Nephron progenitor cell (in vitro differentiated cells): ENCODE results near the gene SNED1.

Experiments used
- DNase-seq: peaks from one replicate; pipeline ENCODE4 v3.0.0; 2021
- H3K27ac Mint-ChIP-seq: 2 replicates; pipeline ENCODE4 v1.8.0; 2021; ENCODE audit warnings: mild to moderate bottlenecking, moderate library complexity, mixed read lengths
- H3K27me3 Mint-ChIP-seq: 2 replicates; pipeline ENCODE4 v1.8.0; 2021; ENCODE audit warnings: mild to moderate bottlenecking, low read depth, mixed read lengths; ENCODE audit not compliant: poor library complexity
- H3K36me3 Mint-ChIP-seq: 2 replicates; pipeline ENCODE4 v1.8.0; 2021; ENCODE audit warnings: low read depth, mixed read lengths
- H3K4me1 Mint-ChIP-seq: 2 replicates; pipeline ENCODE4 v1.8.0; 2021; ENCODE audit warnings: mixed read lengths
- H3K4me3 Mint-ChIP-seq: 2 replicates; pipeline ENCODE4 v1.8.0; 2021; ENCODE audit warnings: mild to moderate bottlenecking, moderate library complexity, mixed read lengths
- H3K9me3 Mint-ChIP-seq: 2 replicates; pipeline ENCODE4 v1.8.0; 2021; ENCODE audit warnings: mild to moderate bottlenecking, moderate library complexity, mixed read lengths
- CTCF ChIP-seq: fragments of 200-600 bp; sonication (generic); IDR thresholded peaks from 2 replicates; pipeline ENCODE4 v1.5.0; 2021; ENCODE audit warnings: antibody characterized with exemption

Gene SNED1

GRCh38 chr2:241112592-241112991, 114.2 kb downstream of the SNED1 start:
- DNase-seq: no peak
- H3K4me1 Mint-ChIP-seq: no peaks in the 10 kb centered on the region

GRCh38 chr2:241114836-241115235, 116.4 kb downstream of the SNED1 start:
- no peaks in the 10 kb centered on the region for H3K9me3 Mint-ChIP-seq
- no peak for DNase-seq
- H3K36me3 Mint-ChIP-seq: peaks cover 9% of the 10 kb centered on the region
- no peak overlapping the region for H3K27ac Mint-ChIP-seq
- peaks cover 3% of the 10 kb centered on the region for H3K27me3 Mint-ChIP-seq
- no peaks in the 10 kb centered on the region for H3K4me1 Mint-ChIP-seq
- no peak overlapping the region for H3K4me3 Mint-ChIP-seq
- no peak for TF ChIP-seq CTCF

More at GRCh38 chr2:241112592-241112991, 114.2 kb downstream of the SNED1 start:
- Mint-ChIP-seq H3K4me3 (no peak overlapping the region), H3K36me3 (peaks cover 16% of the 10 kb centered on the region), H3K9me3 (no peaks in the 10 kb centered on the region), H3K27ac (peak overlapping the region; percentile 27), H3K27me3 (peaks cover 3% of the 10 kb centered on the region)
- no peak for TF ChIP-seq CTCF

- peaks cover 3% of the 10 kb centered on the region for H3K27me3 Mint-ChIP-seq
- no peak overlapping the region for H3K27ac Mint-ChIP-seq
- H3K36me3 Mint-ChIP-seq: peaks cover 11% of the 10 kb centered on the region
- DNase-seq: no peak
- H3K4me3 Mint-ChIP-seq: no peak overlapping the region
- H3K4me1 Mint-ChIP-seq: no peaks in the 10 kb centered on the region
- H3K9me3 Mint-ChIP-seq: no peaks in the 10 kb centered on the region
- TF ChIP-seq CTCF: no peak
Observed at GRCh38 chr2:241115361-241115760, 116.9 kb downstream of the SNED1 start.

GRCh38 chr2:241116606-241117560, 118.5 kb downstream of the SNED1 start:
- H3K36me3 Mint-ChIP-seq: peaks cover 27% of the 10 kb centered on the region
- no peak overlapping the region for H3K4me3 Mint-ChIP-seq
- peak overlapping the region; percentile 44 for H3K27ac Mint-ChIP-seq
- H3K9me3 Mint-ChIP-seq: no peaks in the 10 kb centered on the region
- no peak for DNase-seq
- H3K27me3 Mint-ChIP-seq: no peaks in the 10 kb centered on the region
- no peak for TF ChIP-seq CTCF
- no peaks in the 10 kb centered on the region for H3K4me1 Mint-ChIP-seq

GRCh38 chr2:241118737-241119505, 120.5 kb downstream of the SNED1 start:
- Mint-ChIP-seq H3K27me3 (no peaks in the 10 kb centered on the region), H3K9me3 (no peaks in the 10 kb centered on the region), H3K4me1 (no peaks in the 10 kb centered on the region), H3K36me3 (peaks cover 31% of the 10 kb centered on the region), H3K4me3 (no peak overlapping the region), H3K27ac (no peak overlapping the region)
- no peak for DNase-seq
- TF ChIP-seq CTCF: no peak
